Measurements from ENCODE around the gene CENPX. TPM values are rescaled to one million over a fixed set of nuclear protein-coding genes. Genes with fewer than 3 reads are reported as not detected.

CENPX gene
- total and polyA plus RNA-seq, 2 of the 13 experiments (the other 11 are each of a cell fraction or from before 2014, with no cell fraction given) = 92.7 to 170 TPM

GRCh38 chr17:81986606-81987005 lies 36.1 kb downstream of the CENPX start:
- TF ChIP-seq GTF2F1 (IDR thresholded peaks at IDR 0.05; ENCODE audit: low read length) (no peak), AGO2 (optimal IDR thresholded peaks at IDR 0.05; ENCODE audit: low read depth, low read length) (peak; percentile 67), RBFOX2 (IDR thresholded peaks at IDR 0.05; ENCODE audit: low read depth, low read length) (peak; percentile 71), RCOR2 (CRISPR knock-in tag; IDR thresholded peaks at IDR 0.05) (no peak)
- POLR2A ChIA-PET = no interaction called here

GRCh38 chr17:81984773-81985410 lies 37.8 kb downstream of the CENPX start:
- CTCF ChIA-PET (ENCODE audit: low intra/inter-chr PET ratio, low total read pairs) = no interaction called here
- Histone ChIP-seq H3K27ac (ENCODE audit: extremely low read length, insufficient read depth, low read length) (no peak overlapping the region), H3K27me3 (ENCODE audit: control insufficient read depth in 1 of 2, insufficient read depth in 2 of 2, low read length in 2 of 2) (no peaks in the 10 kb centered on the region), H3K4me2 (ENCODE audit: low read depth, low read length) (no peak overlapping the region), H3K9me3 (ENCODE audit: low read length) (no peaks in the 10 kb centered on the region), H3K4me1 (ENCODE audit: insufficient read depth, low read length) (peaks cover 41% of the 10 kb centered on the region), H3K4me3 (replicated peaks in 1 of 3; ENCODE audit: insufficient read depth in 1 of 3, low read depth in 2 of 3, low read length in 3 of 3) (no peak overlapping the region), H2AFZ (ENCODE audit: low read length) (no peak overlapping the region), H3K79me2 (ENCODE audit: insufficient read depth, low read length) (peaks cover 7% of the 10 kb centered on the region), H3K9ac (ENCODE audit: insufficient read depth, low read depth, low read length) (no peak overlapping the region), H4K20me1 (ENCODE audit: insufficient read depth, low read length) (no peaks in the 10 kb centered on the region), H3K36me3 (replicated peaks in 1 of 2; ENCODE audit: control insufficient read depth in 1 of 2, insufficient read depth in 2 of 2, low read length in 2 of 2) (peaks cover 23 to 52% of the 10 kb centered on the region in 2 experiments)
- POLR2A ChIA-PET = interaction anchor here (1.8 to 14.1 kb wide), 2 partner anchors 10 to 17 kb away, joined by 8 to 382 read pairs; no protein-coding TSS in a partner anchor
- intact Hi-C loops (cut with micrococcal nuclease; ENCODE audit: unreplicated experiment) (no loop called here), in situ Hi-C loops (cut with HindIII; ENCODE audit: extremely low pct_ligation_motif_present, low pct_unique_long_range_greater_than_20kb) (no loop called here)
- ATAC-seq = no peak
- peak; percentile 43 for FAIRE-seq
- WGBS (ENCODE audit: low lambda C conversion rate) = 96% methylated on average over 21 of the region's 21 CpGs
- no peak for DNase-seq (ENCODE audit: low spot score)
- BruUV-seq (replicated peaks) = no TSS peak
- TF ChIP-seq GPN1 (CRISPR knock-in tag; IDR thresholded peaks at IDR 0.05; ENCODE audit: borderline replicate concordance) (no peak), SKIL (CRISPR knock-in tag; IDR thresholded peaks at IDR 0.05; ENCODE audit: borderline replicate concordance) (0 out of 2 replicates have a peak, but pooled peaks have one; percentile 18), NFE2 (CRISPR knock-in tag; IDR thresholded peaks at IDR 0.05) (no peak), GFI1 (CRISPR knock-in tag; IDR thresholded peaks at IDR 0.05; ENCODE audit: borderline replicate concordance) (no peak), HNRNPL (IDR thresholded peaks at IDR 0.05; ENCODE audit: low read depth, low read length) (peak; percentile 48; the same call in 1 of the 2 replicates), RAD51 (IDR thresholded peaks at IDR 0.05; ENCODE audit: borderline replicate concordance) (peak; percentile 38; the same call in 1 of the 2 replicates), JUNB (CRISPR knock-in tag; IDR thresholded peaks at IDR 0.05; ENCODE audit: borderline replicate concordance) (peak; percentile 20; the same call in 1 of the 2 replicates), HNRNPK (IDR thresholded peaks at IDR 0.05; ENCODE audit: low read depth, low read length, poor library complexity, severe bottlenecking) (peak; percentile 45), MNT (IDR thresholded peaks at IDR 0.05) (0 out of 2 replicates have a peak, but pooled peaks have one; percentile 13)

More at GRCh38 chr17:81986606-81987005, 36.1 kb downstream of the CENPX start:
- CTCF ChIA-PET (ENCODE audit: low intra/inter-chr PET ratio, low total read pairs) = no interaction called here
- ATAC-seq = no peak
- DNase-seq (ENCODE audit: low spot score) = no peak
- intact Hi-C loops (cut with micrococcal nuclease; ENCODE audit: unreplicated experiment) = no loop called here
- no peak for FAIRE-seq
- Histone ChIP-seq H3K27ac (ENCODE audit: extremely low read length, insufficient read depth, low read length) (no peak overlapping the region), H2AFZ (ENCODE audit: low read length) (no peak overlapping the region), H3K4me2 (ENCODE audit: low read depth, low read length) (no peak overlapping the region), H3K27me3 (ENCODE audit: control insufficient read depth in 1 of 2, insufficient read depth in 2 of 2, low read length in 2 of 2) (no peaks in the 10 kb centered on the region), H3K36me3 (replicated peaks in 1 of 2; ENCODE audit: control insufficient read depth in 1 of 2, insufficient read depth in 2 of 2, low read length in 2 of 2) (peaks cover 23 to 49% of the 10 kb centered on the region in 2 experiments), H3K79me2 (ENCODE audit: insufficient read depth, low read length) (peaks cover 17% of the 10 kb centered on the region), H4K20me1 (ENCODE audit: insufficient read depth, low read length) (no peaks in the 10 kb centered on the region), H3K4me1 (ENCODE audit: insufficient read depth, low read length) (peaks cover 43% of the 10 kb centered on the region), H3K9ac (ENCODE audit: insufficient read depth, low read depth, low read length) (no peak overlapping the region), H3K4me3 (replicated peaks in 1 of 3; ENCODE audit: insufficient read depth in 1 of 3, low read depth in 2 of 3, low read length in 3 of 3) (no peak overlapping the region), H3K9me3 (ENCODE audit: low read length) (no peaks in the 10 kb centered on the region)
- TSS peak; percentile 39 for BruUV-seq (replicated peaks)
- 96% methylated on average over 25 of the region's 26 CpGs for WGBS (ENCODE audit: low lambda C conversion rate)
- in situ Hi-C loops (cut with HindIII; ENCODE audit: extremely low pct_ligation_motif_present, low pct_unique_long_range_greater_than_20kb) = no loop called here

Data from HepG2 (cell line).